ENCODE results near the gene GP9. TPM values are rescaled to one million over a fixed set of nuclear protein-coding genes. Genes with fewer than 3 reads are reported as not detected.

The GP9 gene
- total RNA-seq, 1 experiment from 2014 or later, result not detected

- ChIA-PET CTCF (interaction anchor here (0.6 kb wide), 1 partner anchor 10 kb away, joined by 7 read pairs; no protein-coding TSS in a partner anchor), POLR2A (ENCODE audit: low non-redundant PET) (no interaction called here)
- BruUV-seq (replicated peaks), result no TSS peak
- Histone ChIP-seq H3K4me1 (ENCODE audit: insufficient read depth, low read length, poor library complexity, severe bottlenecking) (peaks cover 3% of the 10 kb centered on the region), H3K9me3 (ENCODE audit: low read depth, low read length, poor library complexity, severe bottlenecking) (no peaks in the 10 kb centered on the region), H3K27ac (ENCODE audit: low read depth, low read length, poor library complexity, severe bottlenecking) (no peak overlapping the region), H3K36me3 (ENCODE audit: insufficient read depth, low read length, poor library complexity, severe bottlenecking) (no peaks in the 10 kb centered on the region), H3K4me3 (ENCODE audit: low read depth, low read length, poor library complexity, severe bottlenecking) (no peak overlapping the region), H3K27me3 (replicated peaks; ENCODE audit: insufficient read depth, low read depth, low read length, poor library complexity) (no peaks in the 10 kb centered on the region)
- DNase-seq (ENCODE audit: low spot score), result peak; percentile 56
- intact Hi-C loops (cut with micrococcal nuclease; ENCODE audit: unreplicated experiment), result no loop called here
- TF ChIP-seq CTCF (conservative IDR thresholded peaks at IDR 0.05; ENCODE audit: low read depth, low read length) (no peak), EZH2 (IDR thresholded peaks at IDR 0.05; ENCODE audit: borderline replicate concordance, low read depth, low read length, poor library complexity, severe bottlenecking) (no peak)
Measured at GRCh38 chr3:129039271-129040038, 21.1 kb upstream of the GP9 start.

DNA sequence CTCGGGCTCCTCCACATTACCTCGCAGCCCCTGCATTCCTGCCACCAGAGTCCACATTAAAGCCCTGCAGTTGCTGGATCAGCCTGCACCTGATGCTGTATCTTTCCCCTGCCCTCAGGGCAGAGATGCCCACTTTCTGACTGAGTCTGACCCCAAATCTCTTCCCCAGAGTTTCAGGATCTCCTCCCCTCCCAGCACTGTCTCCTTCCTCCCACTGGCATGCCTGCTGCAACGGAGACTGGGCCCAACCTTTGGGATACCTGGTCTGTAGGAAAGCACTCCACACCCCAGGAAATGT lies 20.6 kb upstream of the GP9 start:
- Histone ChIP-seq H3K27ac (ENCODE audit: low read depth, low read length, poor library complexity, severe bottlenecking) (no peak overlapping the region), H3K9me3 (ENCODE audit: low read depth, low read length, poor library complexity, severe bottlenecking) (no peaks in the 10 kb centered on the region), H3K36me3 (ENCODE audit: insufficient read depth, low read length, poor library complexity, severe bottlenecking) (no peaks in the 10 kb centered on the region), H3K4me3 (ENCODE audit: low read depth, low read length, poor library complexity, severe bottlenecking) (no peak overlapping the region), H3K4me1 (ENCODE audit: insufficient read depth, low read length, poor library complexity, severe bottlenecking) (peaks cover 3% of the 10 kb centered on the region), H3K27me3 (replicated peaks; ENCODE audit: insufficient read depth, low read depth, low read length, poor library complexity) (no peaks in the 10 kb centered on the region)
- intact Hi-C loops (cut with micrococcal nuclease; ENCODE audit: unreplicated experiment), result no loop called here
- POLR2A ChIA-PET (ENCODE audit: low non-redundant PET), result no interaction called here
- TF ChIP-seq CTCF (conservative IDR thresholded peaks at IDR 0.05; ENCODE audit: low read depth, low read length), result no peak
- TF ChIP-seq EZH2 (IDR thresholded peaks at IDR 0.05; ENCODE audit: borderline replicate concordance, low read depth, low read length, poor library complexity, severe bottlenecking), result no peak
- no peak for DNase-seq (ENCODE audit: low spot score)
- BruUV-seq (replicated peaks), result no TSS peak
- CTCF ChIA-PET, result interaction anchor here (0.6 kb wide), 1 partner anchor 10 kb away, joined by 7 read pairs; no protein-coding TSS in a partner anchor

DNA sequence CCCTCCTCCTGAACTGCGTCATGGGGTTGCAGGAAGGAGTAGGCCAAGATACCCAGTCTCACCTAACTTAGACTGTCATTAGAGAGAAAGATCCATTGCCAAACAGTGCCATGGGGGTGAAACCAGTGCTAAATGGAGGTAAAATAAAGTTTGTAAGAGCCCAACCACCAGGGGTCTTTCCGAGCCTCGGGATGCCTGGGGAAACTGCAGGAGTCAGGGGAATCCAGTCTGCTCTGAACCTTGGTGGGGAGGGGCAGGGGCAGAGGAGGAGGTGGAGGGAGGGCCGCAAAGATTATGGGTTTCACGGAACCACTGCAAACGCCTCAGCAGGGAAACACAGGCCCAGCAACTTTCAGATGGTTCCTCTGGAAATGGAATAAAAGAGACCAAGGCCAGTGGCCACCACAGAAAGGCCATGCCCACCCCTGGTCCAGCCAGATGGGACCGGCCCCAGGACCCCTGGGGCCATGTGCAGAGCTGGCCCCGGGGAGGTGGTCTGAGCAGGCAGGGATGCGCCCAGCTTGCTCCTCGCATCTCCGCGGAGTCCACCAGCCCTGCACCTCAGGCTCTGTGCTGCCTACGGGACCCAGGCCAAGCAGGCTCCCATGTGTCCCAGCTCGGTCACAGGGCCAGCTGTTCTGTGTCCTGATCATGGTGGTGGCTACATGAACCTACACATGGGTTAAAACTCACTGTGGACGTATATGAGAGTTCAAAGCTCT lies 19.8 kb upstream of the GP9 start:
- no peaks in the 10 kb centered on the region for H3K9me3 ChIP-seq (ENCODE audit: low read depth, low read length, poor library complexity, severe bottlenecking)
- no peak overlapping the region for H3K4me3 ChIP-seq (ENCODE audit: low read depth, low read length, poor library complexity, severe bottlenecking)
- no TSS peak for BruUV-seq (replicated peaks)
- POLR2A ChIA-PET (ENCODE audit: low non-redundant PET), result no interaction called here
- CTCF ChIA-PET, result no interaction called here
- no peak overlapping the region for H3K27ac ChIP-seq (ENCODE audit: low read depth, low read length, poor library complexity, severe bottlenecking)
- intact Hi-C loops (cut with micrococcal nuclease; ENCODE audit: unreplicated experiment), result no loop called here
- no peak for DNase-seq (ENCODE audit: low spot score)
- H3K4me1 ChIP-seq (ENCODE audit: insufficient read depth, low read length, poor library complexity, severe bottlenecking), result peaks cover 3% of the 10 kb centered on the region
- TF ChIP-seq EZH2 (IDR thresholded peaks at IDR 0.05; ENCODE audit: borderline replicate concordance, low read depth, low read length, poor library complexity, severe bottlenecking) (no peak), CTCF (conservative IDR thresholded peaks at IDR 0.05; ENCODE audit: low read depth, low read length) (no peak)
- no peaks in the 10 kb centered on the region for H3K27me3 ChIP-seq (replicated peaks; ENCODE audit: insufficient read depth, low read depth, low read length, poor library complexity)
- no peaks in the 10 kb centered on the region for H3K36me3 ChIP-seq (ENCODE audit: insufficient read depth, low read length, poor library complexity, severe bottlenecking)

Measured in A673 (cell line).